HEK293 (cell line): Measurements from ENCODE around the gene HADHA.

Source experiments
- CTCF ChIA-PET: fragments of 350-600 bp; formaldehyde crosslinking; extraction: SDS; loops from one replicate; lab custom pipeline; 2021; ENCODE audit warnings: antibody characterized with exemption; lab: Yijun Ruan, JAX
- POLR2A ChIA-PET: fragments of 300-600 bp; formaldehyde crosslinking; extraction: SDS; loops from one replicate; lab custom pipeline; 2020; ENCODE audit warnings: antibody characterized with exemption, inconsistent platforms; lab: Yijun Ruan, JAX
- H3K27ac ChIP-seq: fragments of 200-500 bp; sonication (Bioruptor generic); 2 replicates; pipeline ENCODE4 v1.5.1; 2014; ENCODE audit warnings: low read depth, low read length, control low read depth, inconsistent platforms; ENCODE audit errors: extremely low read depth
- H3K36me3 ChIP-seq, 2 experiments: fragments of 200-500 bp in 1 of 2; sonication (Bioruptor generic) in 1 of 2; 1 replicate in 1 of 2; 2 replicates in 1 of 2; pipeline ENCODE4 v1.5.1; 2014 to 2017; ENCODE audit warnings: inconsistent platforms in 2 of 2, low read length in 2 of 2; ENCODE audit not compliant: control insufficient read depth in 2 of 2, insufficient read depth in 1 of 2
- H3K4me1 ChIP-seq: fragments of 200-500 bp; sonication (Bioruptor generic); 2 replicates; pipeline ENCODE4 v1.5.1; 2014; ENCODE audit warnings: mild to moderate bottlenecking, low read length, inconsistent platforms; ENCODE audit not compliant: control insufficient read depth, insufficient read depth
- H3K4me3 ChIP-seq: 2 replicates; pipeline ENCODE4 v1.5.1; 2011; ENCODE audit warnings: low read depth, mild to moderate bottlenecking, control low read depth, low read length, moderate library complexity
- H3K9me3 ChIP-seq: fragments of 200-500 bp; sonication (Bioruptor generic); 2 replicates; pipeline ENCODE4 v1.5.1; 2014; ENCODE audit warnings: low read depth, low read length, inconsistent platforms; ENCODE audit not compliant: control insufficient read depth, insufficient read depth
- EGR2 ChIP-seq: fragments of 450-650 bp; formaldehyde crosslinking; IDR thresholded peaks from 2 replicates; pipeline ENCODE4 v1.5.1; 2016; ENCODE audit warnings: low read depth, missing biosample characterization, missing genetic modification characterization
- GLIS1 ChIP-seq: fragments of 450-650 bp; formaldehyde crosslinking; IDR thresholded peaks from 2 replicates; pipeline ENCODE4 v1.5.1; 2016; ENCODE audit warnings: missing biosample characterization, missing genetic modification characterization
- KLF10 ChIP-seq: fragments of 450-650 bp; IDR thresholded peaks from 2 replicates; pipeline ENCODE4 v1.5.1; 2018; ENCODE audit warnings: missing biosample characterization, mild to moderate bottlenecking, missing genetic modification characterization
- MEIS1 ChIP-seq: sonication (generic); formaldehyde crosslinking; IDR thresholded peaks from 2 replicates; pipeline ENCODE4 v1.8.1; 2022; ENCODE audit warnings: missing genetic modification reagents, mild to moderate bottlenecking, borderline replicate concordance
- MYNN ChIP-seq: fragments of 450-650 bp; formaldehyde crosslinking; IDR thresholded peaks from 2 replicates; pipeline ENCODE4 v1.5.1; 2016; ENCODE audit warnings: missing biosample characterization, missing genetic modification characterization, borderline replicate concordance
- MZF1 ChIP-seq: fragments of 450-650 bp; formaldehyde crosslinking; IDR thresholded peaks from 2 replicates; pipeline ENCODE4 v1.5.1; 2017; ENCODE audit warnings: missing biosample characterization, missing genetic modification characterization, borderline replicate concordance
- PATZ1 ChIP-seq: fragments of 450-650 bp; formaldehyde crosslinking; IDR thresholded peaks from 2 replicates; pipeline ENCODE4 v1.5.1; 2016; ENCODE audit warnings: missing biosample characterization, missing genetic modification characterization
- REST ChIP-seq: fragments of 450-650 bp; formaldehyde crosslinking; IDR thresholded peaks from 2 replicates; pipeline ENCODE4 v1.5.1; 2016; ENCODE audit warnings: missing biosample characterization, missing genetic modification characterization
- ZBTB21 ChIP-seq: fragments of 450-650 bp; formaldehyde crosslinking; IDR thresholded peaks from 2 replicates; pipeline ENCODE4 v1.5.1; 2017; ENCODE audit warnings: missing biosample characterization, missing genetic modification characterization
- ZBTB6 ChIP-seq: fragments of 450-650 bp; formaldehyde crosslinking; IDR thresholded peaks from 2 replicates; pipeline ENCODE4 v1.5.1; 2017; ENCODE audit warnings: missing biosample characterization, missing genetic modification characterization
- ZFHX2 ChIP-seq: fragments of 450-650 bp; formaldehyde crosslinking; conservative IDR thresholded peaks from 2 replicates; pipeline ENCODE4 v1.5.1; 2016; ENCODE audit warnings: missing biosample characterization, missing genetic modification characterization
- ZNF114 ChIP-seq: fragments of 450-650 bp; formaldehyde crosslinking; IDR thresholded peaks from 2 replicates; pipeline ENCODE4 v1.5.0; 2017; ENCODE audit warnings: missing biosample characterization, missing genetic modification characterization
- ZNF121 ChIP-seq: fragments of 450-650 bp; formaldehyde crosslinking; IDR thresholded peaks from 2 replicates; pipeline ENCODE4 v1.5.1; 2016; ENCODE audit warnings: missing biosample characterization, missing genetic modification characterization
- ZNF132 ChIP-seq: fragments of 450-650 bp; formaldehyde crosslinking; IDR thresholded peaks from 2 replicates; pipeline ENCODE4 v1.5.1; 2017; ENCODE audit warnings: missing biosample characterization, missing genetic modification characterization, borderline replicate concordance
- ZNF174 ChIP-seq: fragments of 450-650 bp; formaldehyde crosslinking; IDR thresholded peaks from 2 replicates; pipeline ENCODE4 v1.5.0; 2017; ENCODE audit warnings: missing biosample characterization, mild to moderate bottlenecking, missing genetic modification characterization
- ZNF202 ChIP-seq: fragments of 450-650 bp; formaldehyde crosslinking; IDR thresholded peaks from 2 replicates; pipeline ENCODE4 v1.5.1; 2016; ENCODE audit warnings: missing biosample characterization, missing genetic modification characterization, borderline replicate concordance
- ZNF223 ChIP-seq: fragments of 450-650 bp; formaldehyde crosslinking; IDR thresholded peaks from 2 replicates; pipeline ENCODE4 v1.5.1; 2016; ENCODE audit warnings: missing biosample characterization, missing genetic modification characterization
- ZNF266 ChIP-seq: fragments of 450-650 bp; formaldehyde crosslinking; IDR thresholded peaks from 2 replicates; pipeline ENCODE4 v1.5.1; 2016; ENCODE audit warnings: missing biosample characterization, missing genetic modification characterization, low read depth
- ZNF37A ChIP-seq: fragments of 450-650 bp; IDR thresholded peaks from 2 replicates; pipeline ENCODE4 v1.5.1; 2018; ENCODE audit warnings: missing biosample characterization, missing genetic modification characterization
- ZNF473 ChIP-seq: fragments of 450-650 bp; formaldehyde crosslinking; IDR thresholded peaks from 2 replicates; pipeline ENCODE4 v1.5.1; 2017; ENCODE audit warnings: missing biosample characterization, missing genetic modification characterization
- ZNF585B ChIP-seq: fragments of 450-650 bp; formaldehyde crosslinking; IDR thresholded peaks from 2 replicates; pipeline ENCODE4 v1.5.1; 2016; ENCODE audit warnings: missing biosample characterization, missing genetic modification characterization
- ZNF629 ChIP-seq: fragments of 450-650 bp; formaldehyde crosslinking; IDR thresholded peaks from 2 replicates; pipeline ENCODE4 v1.5.1; 2017; ENCODE audit warnings: missing biosample characterization, missing genetic modification characterization
- ZNF768 ChIP-seq: fragments of 450-650 bp; formaldehyde crosslinking; IDR thresholded peaks from 2 replicates; pipeline ENCODE4 v1.5.1; 2018; ENCODE audit warnings: missing biosample characterization, mild to moderate bottlenecking, missing genetic modification characterization
- ZNF843 ChIP-seq: fragments of 450-650 bp; formaldehyde crosslinking; IDR thresholded peaks from 2 replicates; pipeline ENCODE4 v1.5.1; 2016; ENCODE audit warnings: missing biosample characterization, missing genetic modification characterization
- ZSCAN30 ChIP-seq: fragments of 450-650 bp; IDR thresholded peaks from 2 replicates; pipeline ENCODE4 v1.5.1; 2018; ENCODE audit warnings: missing biosample characterization, mild to moderate bottlenecking, missing genetic modification characterization, moderate library complexity
- ZXDB ChIP-seq: fragments of 450-650 bp; formaldehyde crosslinking; IDR thresholded peaks from 2 replicates; pipeline ENCODE4 v1.5.1; 2016; ENCODE audit warnings: missing biosample characterization, missing genetic modification characterization

HADHA gene

GRCh38 chr2:26244309-26245230 is at the start of gene HADHA, which contains the start of gene HADHB (continued):
- TF ChIP-seq ZNF629: peak; percentile 49
- TF ChIP-seq GLIS1 (tag by site-specific recombination): peak; percentile 76
- no peak for TF ChIP-seq MEIS1 (CRISPR knock-in tag)
- TF ChIP-seq ZNF768 (tag by site-specific recombination): no peak
- TF ChIP-seq ZNF473 (tag by site-specific recombination): no peak
- no peak for TF ChIP-seq ZNF174
- no peak for TF ChIP-seq ZNF585B (tag by site-specific recombination)
- TF ChIP-seq MYNN (tag by site-specific recombination): peak; percentile 30; the same call in 1 of the 2 replicates
- TF ChIP-seq ZNF114 (tag by site-specific recombination): no peak
- TF ChIP-seq ZNF843 (tag by site-specific recombination): no peak
- no peak for TF ChIP-seq ZBTB6 (tag by site-specific recombination)
- TF ChIP-seq ZNF223 (tag by site-specific recombination): no peak
- no peak for TF ChIP-seq ZNF37A (tag by site-specific recombination)
- TF ChIP-seq ZNF132 (tag by site-specific recombination): no peak
- 0 out of 2 replicates have a peak, but pooled peaks have one; percentile 66 for TF ChIP-seq ZSCAN30 (tag by site-specific recombination)
- TF ChIP-seq ZNF202 (tag by site-specific recombination): no peak
- no peak for TF ChIP-seq ZNF121 (tag by site-specific recombination)
- TF ChIP-seq MZF1: no peak
- TF ChIP-seq PATZ1 (tag by site-specific recombination): peak; percentile 86
- TF ChIP-seq ZNF266 (tag by site-specific recombination): no peak

- POLR2A ChIA-PET: no interaction called here
These were observed 48.2 kb upstream of the HADHA start for GRCh38 chr2:26292646-26293045.

DNA sequence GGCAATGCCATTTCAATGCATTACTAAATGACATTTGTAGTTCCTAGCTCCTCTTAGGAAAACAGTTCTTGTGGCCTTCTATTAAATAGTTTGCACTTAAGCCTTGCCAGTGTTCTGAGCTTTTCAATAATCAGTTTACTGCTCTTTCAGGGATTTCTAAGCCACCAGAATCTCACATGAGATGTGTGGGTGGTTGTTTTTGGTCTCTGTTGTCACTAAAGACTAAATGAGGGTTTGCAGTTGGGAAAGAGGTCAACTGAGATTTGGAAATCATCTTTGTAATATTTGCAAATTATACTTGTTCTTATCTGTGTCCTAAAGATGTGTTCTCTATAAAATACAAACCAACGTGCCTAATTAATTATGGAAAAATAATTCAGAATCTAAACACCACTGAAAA is 45.6 kb upstream of the HADHA start:
- H3K4me3 ChIP-seq: no peak overlapping the region
- no peaks in the 10 kb centered on the region for H3K9me3 ChIP-seq
- CTCF ChIA-PET: no interaction called here
- POLR2A ChIA-PET: no interaction called here
- H3K4me1 ChIP-seq: no peaks in the 10 kb centered on the region
- TF ChIP-seq REST (tag by site-specific recombination): no peak
- TF ChIP-seq ZBTB21 (tag by site-specific recombination): no peak
- no peak for TF ChIP-seq ZXDB (tag by site-specific recombination)
- H3K36me3 ChIP-seq: peaks cover 7 to 18% of the 10 kb centered on the region in 2 experiments
- no peak overlapping the region for H3K27ac ChIP-seq

More at GRCh38 chr2:26292646-26293045, 48.2 kb upstream of the HADHA start:
- TF ChIP-seq KLF10 (tag by site-specific recombination): no peak
- TF ChIP-seq EGR2: peak; percentile 35; the same call in 1 of the 2 replicates
- TF ChIP-seq ZFHX2 (tag by site-specific recombination): peak; percentile 73
- H3K27ac ChIP-seq: no peak overlapping the region
- H3K36me3 ChIP-seq: peaks cover 0 to 8% of the 10 kb centered on the region in 2 experiments; a peak in 2 of 3 replicates
- no peaks in the 10 kb centered on the region for H3K9me3 ChIP-seq
- no peak overlapping the region for H3K4me3 ChIP-seq
- H3K4me1 ChIP-seq: no peaks in the 10 kb centered on the region
- CTCF ChIA-PET: no interaction called here
